Measurements from ENCODE around the gene PINK1. TPM values are rescaled to one million over a fixed set of nuclear protein-coding genes. Genes with fewer than 3 reads are reported as not detected.

PINK1 gene
- total RNA-seq, 1 experiment from 2014 or later, result 7.2 TPM

- Histone ChIP-seq H3K9me3 (ENCODE audit: low read depth, low read length, poor library complexity, severe bottlenecking) (no peaks in the 10 kb centered on the region), H3K4me1 (ENCODE audit: insufficient read depth, low read length, poor library complexity, severe bottlenecking) (peaks cover 5% of the 10 kb centered on the region), H3K36me3 (ENCODE audit: insufficient read depth, low read length, poor library complexity, severe bottlenecking) (no peaks in the 10 kb centered on the region), H3K4me3 (ENCODE audit: low read depth, low read length, poor library complexity, severe bottlenecking) (no peak overlapping the region), H3K27ac (ENCODE audit: low read depth, low read length, poor library complexity, severe bottlenecking) (no peak overlapping the region), H3K27me3 (replicated peaks; ENCODE audit: insufficient read depth, low read depth, low read length, poor library complexity) (no peaks in the 10 kb centered on the region)
- BruUV-seq (replicated peaks), result no TSS peak
- ChIA-PET POLR2A (ENCODE audit: low non-redundant PET) (no interaction called here), CTCF (no interaction called here)
- TF ChIP-seq EZH2 (IDR thresholded peaks at IDR 0.05; ENCODE audit: borderline replicate concordance, low read depth, low read length, poor library complexity, severe bottlenecking), result no peak
- TF ChIP-seq, protein P1, sequence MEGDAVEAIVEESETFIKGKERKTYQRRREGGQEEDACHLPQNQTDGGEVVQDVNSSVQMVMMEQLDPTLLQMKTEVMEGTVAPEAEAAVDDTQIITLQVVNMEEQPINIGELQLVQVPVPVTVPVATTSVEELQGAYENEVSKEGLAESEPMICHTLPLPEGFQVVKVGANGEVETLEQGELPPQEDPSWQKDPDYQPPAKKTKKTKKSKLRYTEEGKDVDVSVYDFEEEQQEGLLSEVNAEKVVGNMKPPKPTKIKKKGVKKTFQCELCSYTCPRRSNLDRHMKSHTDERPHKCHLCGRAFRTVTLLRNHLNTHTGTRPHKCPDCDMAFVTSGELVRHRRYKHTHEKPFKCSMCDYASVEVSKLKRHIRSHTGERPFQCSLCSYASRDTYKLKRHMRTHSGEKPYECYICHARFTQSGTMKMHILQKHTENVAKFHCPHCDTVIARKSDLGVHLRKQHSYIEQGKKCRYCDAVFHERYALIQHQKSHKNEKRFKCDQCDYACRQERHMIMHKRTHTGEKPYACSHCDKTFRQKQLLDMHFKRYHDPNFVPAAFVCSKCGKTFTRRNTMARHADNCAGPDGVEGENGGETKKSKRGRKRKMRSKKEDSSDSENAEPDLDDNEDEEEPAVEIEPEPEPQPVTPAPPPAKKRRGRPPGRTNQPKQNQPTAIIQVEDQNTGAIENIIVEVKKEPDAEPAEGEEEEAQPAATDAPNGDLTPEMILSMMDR (conservative IDR thresholded peaks at IDR 0.05; ENCODE audit: low read depth, low read length), result no peak
- intact Hi-C loops (cut with micrococcal nuclease; ENCODE audit: unreplicated experiment), result no loop called here
- no peak for DNase-seq (ENCODE audit: low spot score)
Measured at GRCh38 chr1:20700636-20701215, 67.5 kb downstream of the PINK1 start.

Other genes with a start within 250 kb of the PINK1 start
- 0.41 and 0.50 TPM in 2 replicates for gene CAMK2N1, start 147.2 kb upstream of the PINK1 start, total RNA-seq (2021)
- gene MUL1, start 125.3 kb upstream of the PINK1 start, total RNA-seq (2021), result 20.1 and 21.6 TPM in 2 replicates
- not detected in 2 replicates for gene FAM43B, start 80.9 kb upstream of the PINK1 start, total RNA-seq (2021)
- gene CDA, start 44.4 kb upstream of the PINK1 start, total RNA-seq (2021), result not detected in 2 replicates
- gene DDOST, start 27.9 kb downstream of the PINK1 start, total RNA-seq (2021), result 230 and 238 TPM in 2 replicates
- gene KIF17, start 84.5 kb downstream of the PINK1 start, total RNA-seq (2021), result 0.28 and 0.71 TPM in 2 replicates
- gene SH2D5, start 99.2 kb downstream of the PINK1 start, total RNA-seq (2021), result 1.1 and 1.9 TPM in 2 replicates
- gene HP1BP3, start 153.8 kb downstream of the PINK1 start, total RNA-seq (2021), result 334 and 337 TPM in 2 replicates